Renal cortex interstitium (tissue), 11 donors: Measurements from ENCODE around the gene LPIN2. TPM values are rescaled to one million over a fixed set of nuclear protein-coding genes. Genes with fewer than 3 reads are reported as not detected.
"Not testable (repeated sequence)": the region's sequence is repeated elsewhere in the genome, so short reads cannot be mapped to it uniquely, and the experiment has no call there.

Experiments used
- DNase-seq, 11 donors: peaks; one replicate each; pipeline ENCODE4 v3.0.0-alpha.2; 2013; ENCODE audit warnings: low read depth in 9 of 11, low spot score in 4 of 11; ENCODE audit errors: extremely low read depth in 1 of 11
- polyA plus RNA-seq, 3 donors: library from polyadenylated mRNA; unstranded; fragments of 120-200 nt; gene quantifications; one replicate each; pipeline ENCODE4 v1.2.1, GENCODE V29; 2013; ENCODE audit not compliant: insufficient read length in 3 of 3

The LPIN2 gene
- polyA plus RNA-seq, 3 donors, result 37.8 to 40.0 (median 39.5) TPM

GRCh38 chr18:3015204-3015592, 2.3 kb upstream of the LPIN2 start:
- DNase-seq, result no peak

- DNase-seq, result no peak
Measured at GRCh38 chr18:3014503-3015203, 1.7 kb upstream of the LPIN2 start.

GRCh38 chr18:3012136-3013023, 564 bp downstream of the LPIN2 start:
- DNase-seq, result peak in 5 of 11 donors; percentile 36 to 39 (median 37)

GRCh38 chr18:3010086-3010485, 2.9 kb downstream of the LPIN2 start:
- no peak for DNase-seq

GRCh38 chr18:3008541-3008940, 4.4 kb downstream of the LPIN2 start:
- DNase-seq, result no peak

GRCh38 chr18:3007491-3007890, 5.5 kb downstream of the LPIN2 start:
- no peak for DNase-seq

GRCh38 chr18:3005462-3005861, 7.5 kb downstream of the LPIN2 start:
- DNase-seq, result no peak

- not testable (repeated sequence) for DNase-seq
Measured at GRCh38 chr18:3003766-3004165, 9.2 kb downstream of the LPIN2 start.

GRCh38 chr18:3002732-3003131, 10.2 kb downstream of the LPIN2 start:
- DNase-seq, result no peak

- DNase-seq, result no peak
Measured at GRCh38 chr18:2998644-2999043, 14.3 kb downstream of the LPIN2 start.

GRCh38 chr18:2997846-2998564, 14.9 kb downstream of the LPIN2 start:
- no peak for DNase-seq

- DNase-seq, result no peak
Measured at GRCh38 chr18:2997429-2997828, 15.5 kb downstream of the LPIN2 start.

GRCh38 chr18:2994603-2995432, 18.1 kb downstream of the LPIN2 start:
- DNase-seq, result no peak

GRCh38 chr18:2994020-2994589, 18.8 kb downstream of the LPIN2 start:
- DNase-seq, result no peak

- DNase-seq, result no peak
Measured at GRCh38 chr18:2992995-2993877, 19.7 kb downstream of the LPIN2 start.

- DNase-seq, result no peak
Measured at GRCh38 chr18:2990956-2991640, 21.8 kb downstream of the LPIN2 start.
